Fibroblast of pulmonary artery (primary cell): ENCODE results near the gene DNAJB6.

Experiments
- DNase-seq: peaks from one replicate; pipeline ENCODE4 v3.0.0-alpha.2; 2010; ENCODE audit warnings: low read depth
- H3K4me3 ChIP-seq: replicated peaks from 2 replicates; pipeline ENCODE4 v1.5.1; 2011; ENCODE audit warnings: low read depth, mild to moderate bottlenecking, control low read depth, low read length, moderate library complexity
- CTCF ChIP-seq: IDR thresholded peaks from 2 replicates; pipeline ENCODE4 v1.5.1; 2011; ENCODE audit warnings: mild to moderate bottlenecking, control low read depth, low read length, inconsistent platforms; ENCODE audit errors: missing control alignments

DNAJB6 gene

GRCh38 chr7:157377436-157378124 is 40.8 kb downstream of the DNAJB6 start:
- H3K4me3 ChIP-seq = no peak overlapping the region
- no peak for TF ChIP-seq CTCF
- no peak for DNase-seq

- DNase-seq = no peak
- no peak for TF ChIP-seq CTCF
- H3K4me3 ChIP-seq = no peak overlapping the region
Measured at GRCh38 chr7:157378390-157378789, 41.6 kb downstream of the DNAJB6 start.

GRCh38 chr7:157379493-157379892 is 42.7 kb downstream of the DNAJB6 start:
- no peak for TF ChIP-seq CTCF
- H3K4me3 ChIP-seq = no peak overlapping the region
- no peak for DNase-seq

- no peak overlapping the region for H3K4me3 ChIP-seq
- no peak for DNase-seq
- TF ChIP-seq CTCF = no peak
Measured at GRCh38 chr7:157380416-157380815, 43.6 kb downstream of the DNAJB6 start.

GRCh38 chr7:157383868-157384267 is 47.1 kb downstream of the DNAJB6 start:
- no peak for TF ChIP-seq CTCF
- DNase-seq = no peak
- no peak overlapping the region for H3K4me3 ChIP-seq

- no peak for TF ChIP-seq CTCF
- no peak overlapping the region for H3K4me3 ChIP-seq
- no peak for DNase-seq
Measured at GRCh38 chr7:157384301-157384700, 47.5 kb downstream of the DNAJB6 start.
